H9 (cell line): ENCODE data around the gene NTRK2. TPM values are rescaled to one million over a fixed set of nuclear protein-coding genes. Genes with fewer than 3 reads are reported as not detected.

Source experiments
- DNase-seq: peaks from one replicate; pipeline ENCODE4 v3.0.0-alpha.2; 2017
- H2AFZ ChIP-seq: one replicate; pipeline ENCODE4 v1.6.1; 2013; ENCODE audit warnings: mild to moderate bottlenecking, low read length, control low read depth, moderate library complexity
- H2AK5ac ChIP-seq: 2 replicates; pipeline ENCODE4 v1.6.1; 2013; ENCODE audit warnings: low read length, control low read depth, mixed read lengths; ENCODE audit not compliant: insufficient read length
- H2BK120ac ChIP-seq: one replicate; pipeline ENCODE4 v1.6.1; 2013; ENCODE audit warnings: low read depth, mild to moderate bottlenecking, low read length, control low read depth, inconsistent platforms; ENCODE audit not compliant: poor library complexity, severe bottlenecking
- H2BK12ac ChIP-seq: 2 replicates; pipeline ENCODE4 v1.6.1; 2013; ENCODE audit warnings: low read length, control low read depth, mixed read lengths, low read depth; ENCODE audit not compliant: insufficient read length
- H2BK15ac ChIP-seq: 2 replicates; pipeline ENCODE4 v1.6.1; 2013; ENCODE audit warnings: low read depth, low read length, control low read depth
- H2BK20ac ChIP-seq: one replicate; pipeline ENCODE4 v1.6.1; 2013; ENCODE audit warnings: low read depth, mild to moderate bottlenecking, low read length, control low read depth, inconsistent platforms; ENCODE audit not compliant: poor library complexity, severe bottlenecking
- H2BK5ac ChIP-seq: 2 replicates; pipeline ENCODE4 v1.6.1; 2013; ENCODE audit warnings: low read length, control low read depth, mixed read lengths; ENCODE audit not compliant: insufficient read length
- H3K14ac ChIP-seq: 2 replicates; pipeline ENCODE4 v1.6.1; 2013; ENCODE audit warnings: low read length, control low read depth; ENCODE audit not compliant: insufficient read depth
- H3K18ac ChIP-seq: 2 replicates; pipeline ENCODE4 v1.6.1; 2013; ENCODE audit warnings: low read depth, mild to moderate bottlenecking, mixed read lengths, low read length, control low read depth; ENCODE audit not compliant: insufficient read length
- H3K23ac ChIP-seq: 2 replicates; pipeline ENCODE4 v1.6.1; 2013; ENCODE audit warnings: low read length, control low read depth, mixed read lengths, low read depth; ENCODE audit not compliant: insufficient read length
- H3K23me2 ChIP-seq: 2 replicates; pipeline ENCODE4 v1.6.1; 2013; ENCODE audit warnings: low read depth, mild to moderate bottlenecking, mixed read lengths, low read length, control low read depth; ENCODE audit not compliant: insufficient read length, poor library complexity, severe bottlenecking
- H3K27ac ChIP-seq: 2 replicates; pipeline ENCODE4 v1.5.1; 2013; ENCODE audit warnings: low read length, control low read depth, mixed read lengths, low read depth; ENCODE audit not compliant: insufficient read length
- H3K27me3 ChIP-seq: 2 replicates; pipeline ENCODE4 v1.6.1; 2013; ENCODE audit warnings: low read length, control low read depth, inconsistent platforms; ENCODE audit not compliant: insufficient read depth
- H3K4ac ChIP-seq: 2 replicates; pipeline ENCODE4 v1.6.1; 2013; ENCODE audit warnings: low read depth, mild to moderate bottlenecking, control low read depth, inconsistent platforms, low read length, moderate library complexity
- H3K4me1 ChIP-seq: 2 replicates; pipeline ENCODE4 v1.6.1; 2013; ENCODE audit warnings: low read length, control low read depth, inconsistent platforms; ENCODE audit not compliant: insufficient read depth
- H3K4me2 ChIP-seq: 2 replicates; pipeline ENCODE4 v1.6.1; 2013; ENCODE audit warnings: low read length, control low read depth, mixed read lengths; ENCODE audit not compliant: insufficient read length, insufficient read depth
- H3K56ac ChIP-seq: 2 replicates; pipeline ENCODE4 v1.6.1; 2013; ENCODE audit warnings: low read depth, mild to moderate bottlenecking, mixed read lengths, low read length, control low read depth; ENCODE audit not compliant: insufficient read length
- H3K79me1 ChIP-seq: 2 replicates; pipeline ENCODE4 v1.6.1; 2013; ENCODE audit warnings: low read depth, mild to moderate bottlenecking, moderate library complexity, low read length, control low read depth, inconsistent platforms; ENCODE audit not compliant: insufficient read depth, poor library complexity, severe bottlenecking
- H3K79me2 ChIP-seq: 2 replicates; pipeline ENCODE4 v1.6.1; 2013; ENCODE audit warnings: low read length, control low read depth, inconsistent platforms; ENCODE audit not compliant: insufficient read depth
- H3K9ac ChIP-seq: 2 replicates; pipeline ENCODE4 v1.6.1; 2013; ENCODE audit warnings: low read length, control low read depth, mixed read lengths; ENCODE audit not compliant: insufficient read length; ENCODE audit errors: extremely low read depth
- H3K9me3 ChIP-seq: one replicate; pipeline ENCODE4 v1.6.1; 2013; ENCODE audit warnings: low read depth, low read length, inconsistent platforms; ENCODE audit not compliant: control insufficient read depth
- H3T11ph ChIP-seq: one replicate; pipeline ENCODE4 v1.6.1; 2013; ENCODE audit warnings: mild to moderate bottlenecking, low read length, control low read depth, inconsistent platforms
- H4K20me1 ChIP-seq: one replicate; pipeline ENCODE4 v1.6.1; 2013; ENCODE audit not compliant: control insufficient read depth, insufficient read length, insufficient read depth
- H4K5ac ChIP-seq: 2 replicates; pipeline ENCODE4 v1.6.1; 2013; ENCODE audit warnings: low read depth, mild to moderate bottlenecking, mixed read lengths, low read length, control low read depth; ENCODE audit not compliant: insufficient read length
- H4K8ac ChIP-seq: replicated peaks from 2 replicates; pipeline ENCODE4 v1.6.1; 2013; ENCODE audit warnings: low read length, control low read depth, mixed read lengths, low read depth; ENCODE audit not compliant: insufficient read length
- H4K91ac ChIP-seq: 2 replicates; pipeline ENCODE4 v1.6.1; 2013; ENCODE audit warnings: low read depth, mild to moderate bottlenecking, moderate library complexity, mixed read lengths, low read length, control low read depth; ENCODE audit not compliant: insufficient read length
- H3K27ac Mint-ChIP-seq, 3 experiments: 2 replicates in 2 of 3; 3 replicates in 1 of 3; pipeline ENCODE4 v1.8.0; 2020 to 2021; ENCODE audit warnings: mixed read lengths in 3 of 3, mild to moderate bottlenecking in 1 of 3, moderate library complexity in 1 of 3
- H3K27me3 Mint-ChIP-seq: 2 replicates; pipeline ENCODE4 v1.8.0; 2021; ENCODE audit warnings: low read depth, mild to moderate bottlenecking, moderate library complexity, mixed read lengths
- H3K36me3 Mint-ChIP-seq, 3 experiments: 2 replicates in 2 of 3; 3 replicates in 1 of 3; pipeline ENCODE4 v1.8.0; 2020 to 2021; ENCODE audit warnings: low read depth in 3 of 3, mixed read lengths in 3 of 3; ENCODE audit not compliant: insufficient read depth in 1 of 3
- H3K4me1 Mint-ChIP-seq, 2 experiments: 2 replicates each; pipeline ENCODE4 v1.8.0; 2020; ENCODE audit warnings: mixed read lengths in 2 of 2
- H3K4me3 Mint-ChIP-seq, 2 experiments: 2 replicates in 1 of 2; 3 replicates in 1 of 2; pipeline ENCODE4 v1.8.0; 2020 to 2021; ENCODE audit warnings: mild to moderate bottlenecking in 2 of 2, mixed read lengths in 2 of 2, moderate library complexity in 1 of 2
- H3K9me3 Mint-ChIP-seq, 2 experiments: 2 replicates in 1 of 2; 3 replicates in 1 of 2; pipeline ENCODE4 v1.8.0; 2020; ENCODE audit warnings: mild to moderate bottlenecking in 2 of 2, mixed read lengths in 2 of 2, moderate library complexity in 1 of 2
- WGBS: extraction: QIAGEN DNeasy Blood & Tissue Kit; methylation state at CpG from one replicate; pipeline ENCODE4 v1.1.7; 2013; ENCODE audit warnings: missing lambda C conversion rate, low lambda C conversion rate, mixed read lengths; ENCODE audit not compliant: insufficient read length; ENCODE audit errors: extremely low coverage; 5-methylcytosine and 5-hydroxymethylcytosine counted together
- total RNA-seq: library from RNA; stranded (reverse); gene quantifications from 2 replicates; pipeline ENCODE4 v1.2.1, GENCODE V29; 2021
- TF ChIP-seq, protein P1 (sequence below): fragments of 200-600 bp; sonication (generic); conservative IDR thresholded peaks from 3 replicates; pipeline ENCODE4 v1.8.0; 2021; ENCODE audit warnings: antibody characterized with exemption, mild to moderate bottlenecking

Gene NTRK2
- total RNA-seq, 1 experiment from 2014 or later, result 0.02 TPM

DNA sequence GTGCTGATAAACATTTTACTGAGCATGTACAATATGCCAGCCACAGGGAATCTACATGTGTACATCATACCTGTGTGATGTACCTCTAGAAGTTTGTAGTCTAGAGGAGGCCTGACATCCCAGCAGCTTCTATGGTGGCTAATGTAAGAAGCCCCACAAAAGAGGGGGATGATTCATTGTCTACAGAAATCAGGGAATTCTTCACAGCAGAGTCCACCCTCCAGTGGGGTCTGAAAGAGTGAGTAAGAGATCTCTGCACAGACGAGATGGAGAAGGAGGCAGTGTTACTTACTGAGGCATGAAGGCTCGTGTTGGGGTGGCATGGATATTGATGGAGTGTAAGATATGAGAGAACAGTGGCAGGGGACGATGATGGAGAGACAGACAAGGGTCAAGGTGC lies 103.0 kb downstream of the NTRK2 start:
- no peak for DNase-seq
- no peak overlapping the region for H2AK5ac ChIP-seq
- no peak overlapping the region for H3T11ph ChIP-seq
- WGBS, result no CpG with 5 or more reads among the region's 3 CpGs
- Mint-ChIP-seq H3K36me3 (no peaks in the 10 kb centered on the region), H3K4me1 (peaks cover 6 to 12% of the 10 kb centered on the region in 2 experiments), H3K4me3 (no peak overlapping the region), H3K27me3 (no peaks in the 10 kb centered on the region), H3K9me3 (no peaks in the 10 kb centered on the region), H3K27ac (no peak overlapping the region)
- H2BK12ac ChIP-seq, result no peak overlapping the region
- H2BK20ac ChIP-seq, result no peak overlapping the region
- H2BK120ac ChIP-seq, result no peak overlapping the region
- H3K23ac ChIP-seq, result no peak overlapping the region
- H4K91ac ChIP-seq, result no peak overlapping the region
- H4K8ac ChIP-seq, result no peak overlapping the region
- no peak overlapping the region for H2AFZ ChIP-seq
- H3K14ac ChIP-seq, result no peak overlapping the region
- H4K5ac ChIP-seq, result no peak overlapping the region
- H4K20me1 ChIP-seq, result no peaks in the 10 kb centered on the region
- TF ChIP-seq, protein P1, sequence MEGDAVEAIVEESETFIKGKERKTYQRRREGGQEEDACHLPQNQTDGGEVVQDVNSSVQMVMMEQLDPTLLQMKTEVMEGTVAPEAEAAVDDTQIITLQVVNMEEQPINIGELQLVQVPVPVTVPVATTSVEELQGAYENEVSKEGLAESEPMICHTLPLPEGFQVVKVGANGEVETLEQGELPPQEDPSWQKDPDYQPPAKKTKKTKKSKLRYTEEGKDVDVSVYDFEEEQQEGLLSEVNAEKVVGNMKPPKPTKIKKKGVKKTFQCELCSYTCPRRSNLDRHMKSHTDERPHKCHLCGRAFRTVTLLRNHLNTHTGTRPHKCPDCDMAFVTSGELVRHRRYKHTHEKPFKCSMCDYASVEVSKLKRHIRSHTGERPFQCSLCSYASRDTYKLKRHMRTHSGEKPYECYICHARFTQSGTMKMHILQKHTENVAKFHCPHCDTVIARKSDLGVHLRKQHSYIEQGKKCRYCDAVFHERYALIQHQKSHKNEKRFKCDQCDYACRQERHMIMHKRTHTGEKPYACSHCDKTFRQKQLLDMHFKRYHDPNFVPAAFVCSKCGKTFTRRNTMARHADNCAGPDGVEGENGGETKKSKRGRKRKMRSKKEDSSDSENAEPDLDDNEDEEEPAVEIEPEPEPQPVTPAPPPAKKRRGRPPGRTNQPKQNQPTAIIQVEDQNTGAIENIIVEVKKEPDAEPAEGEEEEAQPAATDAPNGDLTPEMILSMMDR, result no peak
- no peak overlapping the region for H3K27ac ChIP-seq
- H3K4ac ChIP-seq, result no peak overlapping the region
- H3K9ac ChIP-seq, result no peak overlapping the region
- no peaks in the 10 kb centered on the region for H3K23me2 ChIP-seq
- H3K79me2 ChIP-seq, result no peaks in the 10 kb centered on the region
- no peak overlapping the region for H2BK15ac ChIP-seq
- no peaks in the 10 kb centered on the region for H3K27me3 ChIP-seq
- H3K9me3 ChIP-seq, result no peaks in the 10 kb centered on the region
- no peaks in the 10 kb centered on the region; the same call in 1 of the 2 replicates for H3K4me1 ChIP-seq
- no peak overlapping the region for H3K4me2 ChIP-seq
- no peak overlapping the region for H3K56ac ChIP-seq
- H2BK5ac ChIP-seq, result no peak overlapping the region
- H3K79me1 ChIP-seq, result no peaks in the 10 kb centered on the region
- no peak overlapping the region for H3K18ac ChIP-seq
